Right atrium auricular region (tissue), 2 donors: ENCODE data around the gene NCKAP5. TPM values are rescaled to one million over a fixed set of nuclear protein-coding genes. Genes with fewer than 3 reads are reported as not detected.

ENCODE experiments used
- DNase-seq: peaks from one replicate; pipeline ENCODE4 v3.0.0-alpha.2; 2019; ENCODE audit warnings: low spot score
- H3K27ac ChIP-seq, 2 donors: fragments of 200-600 bp; sonication (generic); 1 replicate in 1 of 2; 2 replicates in 1 of 2; pipeline ENCODE4 v1.5.1; 2016 to 2019
- H3K27me3 ChIP-seq, 2 donors: fragments of 200-600 bp; sonication (generic); one replicate each; pipeline versions ENCODE4 v1.5.1 to v1.6.0; 2017 to 2019
- H3K36me3 ChIP-seq: fragments of 200-600 bp; sonication (generic); one replicate; pipeline ENCODE4 v1.5.1; 2016
- H3K4me1 ChIP-seq, 2 donors: fragments of 200-600 bp; sonication (generic); one replicate each; pipeline versions ENCODE4 v1.5.1 to v1.6.0; 2017 to 2019
- H3K4me3 ChIP-seq, 2 donors: fragments of 200-600 bp; sonication (generic); 1 replicate in 1 of 2; 2 replicates in 1 of 2; pipeline ENCODE4 v1.5.1; 2017 to 2019; ENCODE audit warnings: mild to moderate bottlenecking in 1 of 2, moderate library complexity in 1 of 2
- H3K9me3 ChIP-seq, 2 donors: fragments of 200-600 bp; sonication (generic); one replicate each; pipeline ENCODE4 v1.5.1; 2019
- CTCF ChIP-seq, 2 donors: fragments of 200-600 bp; sonication (generic); IDR thresholded peaks; one replicate each; pipeline ENCODE4 v1.5.1; 2019; ENCODE audit warnings: antibody characterized with exemption in 2 of 2
- total RNA-seq, 2 donors: library from RNA; depleted of rRNA; stranded (reverse); fragments of >200 nt; gene quantifications; one replicate each; pipeline ENCODE4 v1.1.0, GENCODE V29; 2016

NCKAP5 gene
- 1 to 10 TPM; 3.6 to 5.4 TPM for total RNA-seq

- Histone ChIP-seq H3K4me1 (peaks cover 0 to 22% of the 10 kb centered on the region in 2 donors), H3K27ac (peak within 1 kb of the TSS; percentile 56 to 78), H3K4me3 (peak within 1 kb of the TSS; percentile 20 to 33), H3K9me3 (no peaks in the 10 kb centered on the region), H3K27me3 (no peaks in the 10 kb centered on the region), H3K36me3 (no peaks in the 10 kb centered on the region)
- peak; percentile 63 for DNase-seq
- TF ChIP-seq CTCF (IDR thresholded peaks at IDR 0.05) = no peak
Measured at GRCh38 chr2:133568172-133568571, at the start of gene NCKAP5. Gene NCKAP5, minus strand, starts transcription at chr2:133568463. Its CDS starts 50,937 bp downstream, at chr2:133517526.

GRCh38 chr2:133609664-133610063 lies 41.4 kb upstream of the NCKAP5 start:
- no peak overlapping the region for H3K27ac ChIP-seq
- H3K4me3 ChIP-seq = no peak overlapping the region
- no peak for TF ChIP-seq CTCF (IDR thresholded peaks at IDR 0.05)
- H3K27me3 ChIP-seq = no peaks in the 10 kb centered on the region
- no peaks in the 10 kb centered on the region for H3K36me3 ChIP-seq
- no peaks in the 10 kb centered on the region for H3K9me3 ChIP-seq
- H3K4me1 ChIP-seq = no peaks in the 10 kb centered on the region
- no peak for DNase-seq

GRCh38 chr2:133608291-133608690 lies 40.0 kb upstream of the NCKAP5 start:
- Histone ChIP-seq H3K4me1 (peaks cover 0 to 4% of the 10 kb centered on the region in 2 donors), H3K36me3 (no peaks in the 10 kb centered on the region), H3K27ac (no peak overlapping the region), H3K9me3 (no peaks in the 10 kb centered on the region), H3K27me3 (no peaks in the 10 kb centered on the region), H3K4me3 (no peak overlapping the region)
- DNase-seq = no peak
- no peak for TF ChIP-seq CTCF (IDR thresholded peaks at IDR 0.05)

- Histone ChIP-seq H3K9me3 (no peaks in the 10 kb centered on the region), H3K4me3 (no peak overlapping the region), H3K36me3 (no peaks in the 10 kb centered on the region), H3K27ac (no peak overlapping the region), H3K27me3 (no peaks in the 10 kb centered on the region), H3K4me1 (peaks cover 0 to 10% of the 10 kb centered on the region in 2 donors)
- DNase-seq = no peak
- no peak for TF ChIP-seq CTCF (IDR thresholded peaks at IDR 0.05)
Measured at GRCh38 chr2:133607679-133608078, 39.4 kb upstream of the NCKAP5 start.

- Histone ChIP-seq H3K27me3 (no peaks in the 10 kb centered on the region), H3K4me3 (no peak overlapping the region), H3K9me3 (no peaks in the 10 kb centered on the region), H3K36me3 (no peaks in the 10 kb centered on the region), H3K27ac (no peak overlapping the region), H3K4me1 (peaks cover 0 to 18% of the 10 kb centered on the region in 2 donors)
- no peak for TF ChIP-seq CTCF (IDR thresholded peaks at IDR 0.05)
- no peak for DNase-seq
Measured at GRCh38 chr2:133606616-133607015, 38.4 kb upstream of the NCKAP5 start.

GRCh38 chr2:133605766-133606137 lies 37.5 kb upstream of the NCKAP5 start:
- TF ChIP-seq CTCF (IDR thresholded peaks at IDR 0.05) = no peak
- Histone ChIP-seq H3K9me3 (no peaks in the 10 kb centered on the region), H3K27ac (no peak overlapping the region), H3K27me3 (no peaks in the 10 kb centered on the region), H3K4me3 (no peak overlapping the region), H3K4me1 (peaks cover 0 to 18% of the 10 kb centered on the region in 2 donors), H3K36me3 (no peaks in the 10 kb centered on the region)
- no peak for DNase-seq
